Pancreas (tissue), 10 donors: Measurements from ENCODE around the gene PTPN1. TPM values are rescaled to one million over a fixed set of nuclear protein-coding genes. Genes with fewer than 3 reads are reported as not detected.

ENCODE experiments used
- ATAC-seq, 4 donors: fragments of 200-7000 bp; cut with Tn5 transposase; one replicate each; pipeline versions ENCODE4 v1.8.0 to v1.9.1; 2020; ENCODE audit warnings: mild to moderate bottlenecking in 4 of 4, moderate library complexity in 4 of 4
- DNase-seq, 6 donors: peaks; one replicate each; pipeline ENCODE4 v3.0.0-alpha.2; 2020
- FAIRE-seq: peaks from 2 replicates; lab custom pipeline; 2012; peaks lifted over from hg19 to GRCh38; lab: Jason Lieb, UNC
- H3K27ac ChIP-seq, 4 donors: fragments of 200-600 bp; sonication (generic); 1 replicate in 3 of 4; 2 replicates in 1 of 4; pipeline versions ENCODE4 v1.5.0 to v1.8.0; 2020
- H3K27me3 ChIP-seq, 4 donors: fragments of 200-600 bp; one replicate each; pipeline ENCODE4 v1.8.0; 2021
- H3K36me3 ChIP-seq, 3 donors: fragments of 200-600 bp; sonication (generic) in 1 of 3; one replicate each; pipeline versions ENCODE4 v1.5.0 to v1.8.0; 2020 to 2021
- H3K4me1 ChIP-seq, 3 donors: fragments of 200-600 bp; one replicate each; pipeline ENCODE4 v1.8.0; 2021
- H3K4me3 ChIP-seq, 4 donors: fragments of 200-600 bp; sonication (generic) in 2 of 4; one replicate each; pipeline versions ENCODE4 v1.5.0 to v1.8.0; 2020 to 2021
- H3K9me3 ChIP-seq, 4 donors: fragments of 200-600 bp; one replicate each; pipeline ENCODE4 v1.8.0; 2021
- CTCF ChIP-seq, 4 donors: fragments of 200-600 bp; sonication (generic) in 3 of 4; IDR thresholded peaks; one replicate each; pipeline versions ENCODE4 v1.5.0 to v1.8.0; 2021; ENCODE audit warnings: antibody characterized with exemption in 4 of 4
- WGBS, 2 donors: extraction: QIAGEN DNeasy Blood & Tissue Kit; methylation state at CpG; one replicate each; pipeline ENCODE4 v1.1.7; 2013; 5-methylcytosine and 5-hydroxymethylcytosine counted together
- intact Hi-C, 3 donors: fragments of 100-400 bp; cut with DNase I; formaldehyde crosslinking; loops; one replicate each; pipeline versions ENCODE4 v1.11.1 to v1.14.2; 2022
- polyA plus RNA-seq, 2 donors: library from polyadenylated mRNA; stranded (reverse); fragments of 200-250 nt; gene quantifications; one replicate each; pipeline ENCODE4 v1.2.3, GENCODE V29; 2013
- total RNA-seq, 6 donors: library from RNA; stranded (reverse); fragmentation: NEBNext Ultra II Directional in 4 of 6; extraction: Animal tissue kit (Norgen Biotek cat#: 25700) in 4 of 6; gene quantifications; one replicate each; pipeline versions ENCODE4 v1.2.1 to v1.2.4, GENCODE V29; 2021 to 2023
- donor health status: healthy with polysubstance abuse.
- donor health status: DM: no; HTN: no; CAD: no; lungs with moderate emphysema.
- donor health status: DM: no; HTN: no; CAD: no.
- donor health status: control.
- donor health status: control.
- donor health status: Bipolar disorder and iron deficiency.
- donor health status: DM: yes; HTN: yes; CAD: no.
- donor health status: DM: no; HTN: no; CAD: no.
- donor health status: DM: no; HTN: no; CAD: no.
- donor health status: DM: yes; HTN: yes; CAD: no.

The PTPN1 gene
- total and polyA plus RNA-seq, 8 donors, result 6.0 to 12.4 (median 8.6) TPM

- FAIRE-seq, result no peak
- Histone ChIP-seq H3K36me3 (no peaks in the 10 kb centered on the region), H3K27me3 (no peaks in the 10 kb centered on the region), H3K9me3 (no peaks in the 10 kb centered on the region), H3K4me3 (no peak overlapping the region), H3K27ac (no peak overlapping the region), H3K4me1 (no peaks in the 10 kb centered on the region)
- TF ChIP-seq CTCF (IDR thresholded peaks at IDR 0.05), result no peak
- no peak for DNase-seq
- ATAC-seq, result no peak
- intact Hi-C loops, result no loop called here
- WGBS, 2 donors, result 86 to 91% methylated on average over 7 of the region's 7 CpGs
These were observed 11.3 kb downstream of the PTPN1 start for GRCh38 chr20:50521221-50522052.

- no peak for TF ChIP-seq CTCF (IDR thresholded peaks at IDR 0.05)
- H3K27ac ChIP-seq, result no peak overlapping the region
- FAIRE-seq (no peak), DNase-seq (no peak), ATAC-seq (no peak)
- 93 to 97% methylated on average over 3 of the region's 3 CpGs for WGBS, 2 donors
- H3K36me3 ChIP-seq, result no peaks in the 10 kb centered on the region
- H3K27me3 ChIP-seq, result no peaks in the 10 kb centered on the region
- H3K4me3 ChIP-seq, result no peak overlapping the region
- no peaks in the 10 kb centered on the region for H3K9me3 ChIP-seq
- intact Hi-C loops, result no loop called here
- H3K4me1 ChIP-seq, result no peaks in the 10 kb centered on the region
These were observed 12.0 kb downstream of the PTPN1 start for GRCh38 chr20:50522053-50522674.

GRCh38 chr20:50523552-50524167 lies 13.5 kb downstream of the PTPN1 start:
- no peak for ATAC-seq
- no peak for DNase-seq
- Histone ChIP-seq H3K27me3 (no peaks in the 10 kb centered on the region), H3K9me3 (no peaks in the 10 kb centered on the region), H3K4me3 (no peak overlapping the region), H3K36me3 (no peaks in the 10 kb centered on the region), H3K4me1 (no peaks in the 10 kb centered on the region), H3K27ac (no peak overlapping the region)
- intact Hi-C loops, result no loop called here
- WGBS, 2 donors, result 70 to 75% methylated on average over 3 of the region's 3 CpGs
- TF ChIP-seq CTCF (IDR thresholded peaks at IDR 0.05), result no peak
- no peak for FAIRE-seq

- intact Hi-C loops, result no loop called here
- 93 to 98% methylated on average over 4 of the region's 4 CpGs for WGBS, 2 donors
- no peak for TF ChIP-seq CTCF (IDR thresholded peaks at IDR 0.05)
- H3K9me3 ChIP-seq, result no peaks in the 10 kb centered on the region
- no peak overlapping the region for H3K4me3 ChIP-seq
- no peaks in the 10 kb centered on the region for H3K4me1 ChIP-seq
- ATAC-seq (no peak), FAIRE-seq (no peak), DNase-seq (no peak)
- no peak overlapping the region for H3K27ac ChIP-seq
- no peaks in the 10 kb centered on the region for H3K27me3 ChIP-seq
- no peaks in the 10 kb centered on the region for H3K36me3 ChIP-seq
These were observed 15.5 kb downstream of the PTPN1 start for GRCh38 chr20:50525681-50526080.
